GM23338 (cell line): ENCODE data around the gene C12orf42. TPM values are rescaled to one million over a fixed set of nuclear protein-coding genes. Genes with fewer than 3 reads are reported as not detected.

ENCODE experiments used
- ATAC-seq: fragments of 200-7000 bp; cut with Tn5 transposase; 3 replicates; pipeline ENCODE4 v1.9.1; 2020
- DNase-seq: peaks from one replicate; pipeline ENCODE4 v3.0.0-alpha.2; 2015; ENCODE audit warnings: low spot score
- H2AFZ ChIP-seq: fragments of 200-600 bp; sonication (generic); 2 replicates; pipeline ENCODE4 v1.8.0; 2016; ENCODE audit warnings: antibody characterized with exemption, mild to moderate bottlenecking, moderate library complexity
- H3F3A ChIP-seq: fragments of 200-600 bp; sonication (generic); replicated peaks from 2 replicates; pipeline ENCODE4 v1.8.0; 2017; ENCODE audit warnings: antibody characterized with exemption, mixed run types, low read depth
- H3K27ac ChIP-seq: fragments of 200-600 bp; sonication (generic); 2 replicates; pipeline ENCODE4 v1.6.1; 2016; ENCODE audit warnings: low read depth
- H3K27me3 ChIP-seq: fragments of 200-600 bp; sonication (generic); 2 replicates; pipeline ENCODE4 v1.8.0; 2016; ENCODE audit warnings: mild to moderate bottlenecking, mixed run types, moderate library complexity; ENCODE audit not compliant: insufficient read depth
- H3K36me3 ChIP-seq: fragments of 200-600 bp; sonication (generic); 2 replicates; pipeline ENCODE4 v1.8.0; 2016; ENCODE audit warnings: mild to moderate bottlenecking; ENCODE audit not compliant: insufficient read depth
- H3K4me1 ChIP-seq: fragments of 200-600 bp; sonication (generic); 2 replicates; pipeline ENCODE4 v1.8.0; 2016; ENCODE audit warnings: mild to moderate bottlenecking, moderate library complexity; ENCODE audit not compliant: insufficient read depth
- H3K4me2 ChIP-seq: fragments of 200-600 bp; sonication (generic); 2 replicates; pipeline ENCODE4 v1.7.1; 2017; ENCODE audit warnings: mixed run types
- H3K4me3 ChIP-seq: fragments of 200-600 bp; sonication (generic); 2 replicates; pipeline ENCODE4 v1.6.1; 2016; ENCODE audit warnings: mixed run types
- H3K79me2 ChIP-seq: fragments of 200-600 bp; sonication (generic); replicated peaks from 2 replicates; pipeline ENCODE4 v1.8.0; 2017; ENCODE audit warnings: mild to moderate bottlenecking; ENCODE audit not compliant: insufficient read depth
- H3K9me2 ChIP-seq: fragments of 200-600 bp; sonication (generic); 2 replicates; pipeline ENCODE4 v1.8.0; 2017; ENCODE audit not compliant: insufficient read depth
- H4K20me1 ChIP-seq: fragments of 200-600 bp; sonication (generic); replicated peaks from 2 replicates; pipeline ENCODE4 v1.8.0; 2017; ENCODE audit warnings: mild to moderate bottlenecking; ENCODE audit not compliant: insufficient read depth
- H3K27ac Mint-ChIP-seq: 2 replicates; pipeline ENCODE4 v1.8.0; 2020; ENCODE audit warnings: inconsistent platforms, mild to moderate bottlenecking, moderate library complexity, mixed read lengths
- H3K27me3 Mint-ChIP-seq: 3 replicates; pipeline ENCODE4 v1.8.0; 2022; ENCODE audit warnings: low read depth, mild to moderate bottlenecking, moderate library complexity, mixed read lengths, inconsistent platforms; ENCODE audit not compliant: insufficient read depth, poor library complexity
- H3K36me3 Mint-ChIP-seq: 3 replicates; pipeline ENCODE4 v1.8.0; 2021; ENCODE audit warnings: low read depth, mild to moderate bottlenecking, inconsistent platforms, moderate library complexity, mixed read lengths
- H3K4me1 Mint-ChIP-seq: 3 replicates; pipeline ENCODE4 v1.8.0; 2020; ENCODE audit warnings: mild to moderate bottlenecking, inconsistent platforms, mixed read lengths
- H3K4me3 Mint-ChIP-seq: 3 replicates; pipeline ENCODE4 v1.8.0; 2021; ENCODE audit warnings: moderate library complexity, mild to moderate bottlenecking, inconsistent platforms, mixed read lengths
- H3K9me3 Mint-ChIP-seq: 3 replicates; pipeline ENCODE4 v1.8.0; 2020; ENCODE audit warnings: moderate library complexity, mild to moderate bottlenecking, inconsistent platforms, mixed read lengths
- CREB1 ChIP-seq: fragments of 250-450 bp; sonication (Bioruptor Pico); IDR thresholded peaks from 2 replicates; pipeline ENCODE4 v1.5.0; 2020; ENCODE audit warnings: low read depth, mild to moderate bottlenecking, moderate library complexity
- CTCF ChIP-seq, 2 experiments: fragments of 200-600 bp in 1 of 2; sonication (generic) in 1 of 2; conservative IDR thresholded peaks; 2 replicates each; pipeline versions ENCODE4 v1.5.1 to v1.6.1; 2016 to 2017; ENCODE audit warnings: antibody characterized with exemption in 2 of 2, low read depth in 2 of 2, mild to moderate bottlenecking in 2 of 2, moderate library complexity in 1 of 2
- ETS1 ChIP-seq: IDR thresholded peaks from 2 replicates; pipeline ENCODE4 v1.6.1; 2016; ENCODE audit warnings: antibody characterized with exemption
- EZH2 ChIP-seq: fragments of 200-600 bp; sonication (generic); IDR thresholded peaks from one replicate; pipeline ENCODE4 v1.8.0; 2017; ENCODE audit warnings: antibody characterized with exemption, mild to moderate bottlenecking, low read depth; ENCODE audit not compliant: unreplicated experiment
- EZH2phosphoT487 ChIP-seq: fragments of 200-600 bp; sonication (generic); IDR thresholded peaks from one replicate; pipeline ENCODE4 v1.8.1; 2018; ENCODE audit warnings: antibody characterized with exemption; ENCODE audit not compliant: unreplicated experiment
- JUNB ChIP-seq: IDR thresholded peaks from one replicate; pipeline ENCODE4 v1.6.1; 2016; ENCODE audit warnings: antibody characterized with exemption; ENCODE audit not compliant: unreplicated experiment
- NANOG ChIP-seq: IDR thresholded peaks from 2 replicates; pipeline ENCODE4 v1.6.1; 2016; ENCODE audit warnings: antibody characterized with exemption, borderline replicate concordance
- POLR2AphosphoS5 ChIP-seq: IDR thresholded peaks from 2 replicates; pipeline ENCODE4 v1.6.1; 2016; ENCODE audit warnings: antibody characterized with exemption, low read depth
- REST ChIP-seq: IDR thresholded peaks from one replicate; pipeline ENCODE4 v1.6.1; 2018; ENCODE audit warnings: antibody characterized with exemption; ENCODE audit not compliant: unreplicated experiment
- STAT1 ChIP-seq: IDR thresholded peaks from one replicate; pipeline ENCODE4 v1.6.1; 2016; ENCODE audit warnings: antibody characterized with exemption; ENCODE audit not compliant: unreplicated experiment
- ZNF114 ChIP-seq: fragments of 250-450 bp; sonication (Bioruptor Pico); IDR thresholded peaks from 2 replicates; pipeline ENCODE4 v1.5.0; 2020; ENCODE audit warnings: mild to moderate bottlenecking, moderate library complexity
- ZNF331 ChIP-seq: fragments of 250-450 bp; sonication (Bioruptor Pico); IDR thresholded peaks from 2 replicates; pipeline ENCODE4 v1.5.0; 2020; ENCODE audit warnings: low read depth, mild to moderate bottlenecking, moderate library complexity
- ZNF462 ChIP-seq: fragments of 250-450 bp; sonication (Bioruptor Pico); IDR thresholded peaks from 2 replicates; pipeline ENCODE4 v1.5.0; 2020; ENCODE audit warnings: mild to moderate bottlenecking, moderate library complexity
- polyA plus RNA-seq: library from polyadenylated mRNA; unstranded; fragments of >200 nt; fragmentation: Nextera tagmentation; extraction: Ambion mirVana; gene quantifications from 2 replicates; pipeline ENCODE4 v1.2.1, GENCODE V29; 2016
- total RNA-seq: library from RNA; depleted of rRNA; stranded (reverse); fragments of >200 nt; shearing (Covaris generic); gene quantifications from 2 replicates; pipeline ENCODE4 v1.2.3, GENCODE V29; 2014

The C12orf42 gene
- total and polyA plus RNA-seq, 2 experiments from 2014 or later, result 0.45 TPM; not detected in 1

GRCh38 chr12:103336940-103337339, 158.8 kb downstream of the C12orf42 start:
- Histone ChIP-seq H3K4me2 (no peak overlapping the region), H2AFZ (no peak overlapping the region), H3K4me3 (no peak overlapping the region), H3K9me2 (0 out of 2 replicates have a peak, but pooled peaks cover 3% of the 10 kb centered on the region), H3K27me3 (no peaks in the 10 kb centered on the region), H3F3A (no peaks in the 10 kb centered on the region), H3K4me1 (0 out of 2 replicates have a peak, but pooled peaks cover 7% of the 10 kb centered on the region), H4K20me1 (no peaks in the 10 kb centered on the region), H3K36me3 (no peaks in the 10 kb centered on the region), H3K79me2 (no peaks in the 10 kb centered on the region), H3K27ac (no peak overlapping the region)
- ATAC-seq (no peak), DNase-seq (no peak)
- H3K27ac Mint-ChIP-seq, result no peak overlapping the region
- no peaks in the 10 kb centered on the region for H3K27me3 Mint-ChIP-seq
- peaks cover 5% of the 10 kb centered on the region; the same call in 2 of the 3 replicates for H3K9me3 Mint-ChIP-seq
- TF ChIP-seq EZH2 (no peak), EZH2phosphoT487 (no peak), CTCF (conservative IDR thresholded peaks at IDR 0.05; ENCODE audit: low read depth in 2 of 2) (no peak), POLR2AphosphoS5 (no peak), CREB1 (CRISPR knock-in tag) (no peak), ETS1 (no peak), ZNF114 (CRISPR knock-in tag) (no peak), ZNF462 (CRISPR knock-in tag) (no peak), REST (no peak), STAT1 (no peak), JUNB (no peak), NANOG (no peak), ZNF331 (no peak)
- no peak overlapping the region for H3K4me3 Mint-ChIP-seq
- H3K36me3 Mint-ChIP-seq, result no peaks in the 10 kb centered on the region
- H3K4me1 Mint-ChIP-seq, result peaks cover 7% of the 10 kb centered on the region; the same call in 2 of the 3 replicates
